IPS-NIHi11 (cell line): ENCODE results near the gene CLASP1.
A peak's percentile ranks its signal among the peaks of the same experiment; 100 is the strongest.
"Not testable (repeated sequence)": the region's sequence is repeated elsewhere in the genome, so short reads cannot be mapped to it uniquely, and the experiment has no call there.

Source experiments
- DNase-seq: peaks from one replicate; pipeline ENCODE4 v3.0.0; 2012; ENCODE audit warnings: mixed read lengths, low spot score

Gene CLASP1

GRCh38 chr2:121617042-121617599 is 32.1 kb downstream of the CLASP1 start:
- DNase-seq: no peak

- no peak for DNase-seq
Measured at GRCh38 chr2:121613774-121614173, 35.5 kb downstream of the CLASP1 start.

- DNase-seq: no peak
Measured at GRCh38 chr2:121613152-121613551, 36.1 kb downstream of the CLASP1 start.

GRCh38 chr2:121611730-121612705 is 37.2 kb downstream of the CLASP1 start:
- no peak for DNase-seq

GRCh38 chr2:121611048-121611649 is 38.1 kb downstream of the CLASP1 start:
- not testable (repeated sequence) for DNase-seq

GRCh38 chr2:121610487-121610874 is 38.8 kb downstream of the CLASP1 start:
- DNase-seq: not testable (repeated sequence)

GRCh38 chr2:121608967-121609366 is 40.3 kb downstream of the CLASP1 start:
- DNase-seq: no peak

- DNase-seq: no peak
Measured at GRCh38 chr2:121608367-121608766, 40.9 kb downstream of the CLASP1 start.

GRCh38 chr2:121605820-121606733 is 43.2 kb downstream of the CLASP1 start:
- no peak for DNase-seq

- no peak for DNase-seq
Measured at GRCh38 chr2:121603185-121603584, 46.1 kb downstream of the CLASP1 start.

GRCh38 chr2:121599963-121600651 is 49.2 kb downstream of the CLASP1 start:
- no peak for DNase-seq

- no peak for DNase-seq
Measured at GRCh38 chr2:121598087-121598486, 51.2 kb downstream of the CLASP1 start.

GRCh38 chr2:121596221-121597080 is 52.8 kb downstream of the CLASP1 start:
- DNase-seq: peak; percentile 41

GRCh38 chr2:121595012-121595891 is 54.0 kb downstream of the CLASP1 start:
- DNase-seq: no peak

GRCh38 chr2:121591199-121591598 is 58.1 kb downstream of the CLASP1 start:
- DNase-seq: no peak

GRCh38 chr2:121588357-121588756 is 60.9 kb downstream of the CLASP1 start:
- DNase-seq: no peak

- DNase-seq: no peak
Measured at GRCh38 chr2:121587131-121587530, 62.1 kb downstream of the CLASP1 start.

GRCh38 chr2:121584741-121585140 is 64.5 kb downstream of the CLASP1 start:
- no peak for DNase-seq

GRCh38 chr2:121583555-121583954 is 65.7 kb downstream of the CLASP1 start:
- no peak for DNase-seq
